Effector CD8-positive, alpha-beta T cell (primary cell): ENCODE measurements around the gene GNG7.

Experiments
- DNase-seq: peaks from one replicate; lab custom pipeline; 2025; lab: John Stamatoyannopoulos, UW
- total RNA-seq, 4 experiments: gene quantifications; one replicate each; lab custom pipeline; 2026; lab: John Stamatoyannopoulos, UW

GNG7 gene
- 0.97 to 2.7 (median 1.8) reads per million in 4 experiments for total RNA-seq

GRCh38 chr19:2702170-2703076, at the start of gene GNG7:
Gene GNG7 (minus strand): TSS chr19:2702694. CDS start chr19:2520688, 182,006 bp downstream.
- peak; percentile 95 for DNase-seq

- no peak for DNase-seq
Observed at GRCh38 chr19:2751438-2751830, 48.9 kb upstream of the GNG7 start.

- DNase-seq = no peak
Observed at GRCh38 chr19:2750808-2751437, 48.4 kb upstream of the GNG7 start.

GRCh38 chr19:2747349-2747748, 44.9 kb upstream of the GNG7 start:
- no peak for DNase-seq

GRCh38 chr19:2744113-2744512, 41.6 kb upstream of the GNG7 start:
- no peak for DNase-seq

- DNase-seq = no peak
Observed at GRCh38 chr19:2743099-2743498, 40.6 kb upstream of the GNG7 start.

- DNase-seq = no peak
Observed at GRCh38 chr19:2740314-2740656, 37.8 kb upstream of the GNG7 start.

GRCh38 chr19:2739602-2740313, 37.3 kb upstream of the GNG7 start, which contains the start of gene SLC39A3:
Gene SLC39A3 (minus strand): TSS chr19:2740017. CDS start chr19:2737257, 2,760 bp downstream.
- peak; percentile 99 for DNase-seq

- no peak for DNase-seq
Observed at GRCh38 chr19:2736550-2737190, 34.2 kb upstream of the GNG7 start.

- no peak for DNase-seq
Observed at GRCh38 chr19:2735374-2735773, 32.9 kb upstream of the GNG7 start.

- DNase-seq = no peak
Observed at GRCh38 chr19:2734589-2735288, 32.2 kb upstream of the GNG7 start.

- DNase-seq = no peak
Observed at GRCh38 chr19:2733930-2734588, 31.6 kb upstream of the GNG7 start.

- no peak for DNase-seq
Observed at GRCh38 chr19:2732883-2733282, 30.4 kb upstream of the GNG7 start.

- DNase-seq = no peak
Observed at GRCh38 chr19:2732157-2732725, 29.7 kb upstream of the GNG7 start.

- no peak for DNase-seq
Observed at GRCh38 chr19:2731181-2731995, 28.9 kb upstream of the GNG7 start.

- no peak for DNase-seq
Observed at GRCh38 chr19:2729943-2730818, 27.7 kb upstream of the GNG7 start.

- no peak for DNase-seq
Observed at GRCh38 chr19:2728783-2729387, 26.4 kb upstream of the GNG7 start.

GRCh38 chr19:2727640-2727944, 25.1 kb upstream of the GNG7 start:
- no peak for DNase-seq
